ENCODE results near the gene CHMP2A.

GRCh38 chr19:58569191-58569942 is 14.5 kb upstream of the CHMP2A start:
- TF ChIP-seq, protein P1, sequence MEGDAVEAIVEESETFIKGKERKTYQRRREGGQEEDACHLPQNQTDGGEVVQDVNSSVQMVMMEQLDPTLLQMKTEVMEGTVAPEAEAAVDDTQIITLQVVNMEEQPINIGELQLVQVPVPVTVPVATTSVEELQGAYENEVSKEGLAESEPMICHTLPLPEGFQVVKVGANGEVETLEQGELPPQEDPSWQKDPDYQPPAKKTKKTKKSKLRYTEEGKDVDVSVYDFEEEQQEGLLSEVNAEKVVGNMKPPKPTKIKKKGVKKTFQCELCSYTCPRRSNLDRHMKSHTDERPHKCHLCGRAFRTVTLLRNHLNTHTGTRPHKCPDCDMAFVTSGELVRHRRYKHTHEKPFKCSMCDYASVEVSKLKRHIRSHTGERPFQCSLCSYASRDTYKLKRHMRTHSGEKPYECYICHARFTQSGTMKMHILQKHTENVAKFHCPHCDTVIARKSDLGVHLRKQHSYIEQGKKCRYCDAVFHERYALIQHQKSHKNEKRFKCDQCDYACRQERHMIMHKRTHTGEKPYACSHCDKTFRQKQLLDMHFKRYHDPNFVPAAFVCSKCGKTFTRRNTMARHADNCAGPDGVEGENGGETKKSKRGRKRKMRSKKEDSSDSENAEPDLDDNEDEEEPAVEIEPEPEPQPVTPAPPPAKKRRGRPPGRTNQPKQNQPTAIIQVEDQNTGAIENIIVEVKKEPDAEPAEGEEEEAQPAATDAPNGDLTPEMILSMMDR (IDR thresholded peaks at IDR 0.05), result no peak
- TF ChIP-seq POLR2A (IDR thresholded peaks at IDR 0.05), result no peak
- TF ChIP-seq POLR2AphosphoS5 (IDR thresholded peaks at IDR 0.05), result no peak

Measured in prostate gland (tissue), 2 donors.